HUES64 (cell line): ENCODE data around the gene ZNF805.
"Not testable (repeated sequence)": the region's sequence is repeated elsewhere in the genome, so short reads cannot be mapped to it uniquely, and the experiment has no call there.

Experiments used
- H3K27ac ChIP-seq: 2 replicates; pipeline ENCODE4 v1.7.0; 2013; ENCODE audit warnings: low read depth, low read length, inconsistent platforms
- H3K27me3 ChIP-seq: 2 replicates; pipeline ENCODE4 v1.6.1; 2013; ENCODE audit warnings: mild to moderate bottlenecking, low read length; ENCODE audit not compliant: insufficient read depth
- H3K36me3 ChIP-seq: 2 replicates; pipeline ENCODE4 v1.6.1; 2013; ENCODE audit warnings: mild to moderate bottlenecking, low read length; ENCODE audit not compliant: insufficient read depth
- H3K4me1 ChIP-seq: 2 replicates; pipeline ENCODE4 v1.6.1; 2013; ENCODE audit warnings: mild to moderate bottlenecking, low read length, moderate library complexity; ENCODE audit not compliant: insufficient read depth
- H3K4me3 ChIP-seq: 2 replicates; pipeline ENCODE4 v1.5.1; 2013; ENCODE audit warnings: mild to moderate bottlenecking, low read length, moderate library complexity
- H3K9ac ChIP-seq: 2 replicates; pipeline ENCODE4 v1.6.1; 2013; ENCODE audit warnings: mild to moderate bottlenecking, low read depth, low read length
- H3K9me3 ChIP-seq: 2 replicates; pipeline ENCODE4 v1.6.1; 2013; ENCODE audit warnings: low read depth, low read length; ENCODE audit not compliant: insufficient read depth
- WGBS: fragments of 150-250, 120-280 bp; methylation state at CpG from one replicate; pipeline ENCODE4 v1.1.7; 2013; ENCODE audit warnings: missing lambda C conversion rate; 5-methylcytosine and 5-hydroxymethylcytosine counted together

Gene ZNF805

GRCh38 chr19:57269515-57270250, 29.3 kb downstream of the ZNF805 start:
- H3K27me3 ChIP-seq: peaks cover 4% of the 10 kb centered on the region; the same call in 1 of the 2 replicates
- no peaks in the 10 kb centered on the region for H3K36me3 ChIP-seq
- 88% methylated on average over 4 of the region's 4 CpGs for WGBS
- H3K4me3 ChIP-seq: no peak overlapping the region
- no peak overlapping the region for H3K9ac ChIP-seq
- no peaks in the 10 kb centered on the region; the same call in 1 of the 2 replicates for H3K4me1 ChIP-seq
- no peak overlapping the region for H3K27ac ChIP-seq
- H3K9me3 ChIP-seq: no peaks in the 10 kb centered on the region

- Histone ChIP-seq H3K36me3 (no peaks in the 10 kb centered on the region), H3K4me3 (no peak overlapping the region), H3K4me1 (no peaks in the 10 kb centered on the region; the same call in 1 of the 2 replicates), H3K9ac (no peak overlapping the region), H3K9me3 (no peaks in the 10 kb centered on the region), H3K27me3 (peaks cover 5% of the 10 kb centered on the region; the same call in 1 of the 2 replicates), H3K27ac (no peak overlapping the region)
- WGBS: 95% methylated on average over 8 of the region's 8 CpGs
These were observed 30.8 kb downstream of the ZNF805 start for GRCh38 chr19:57271280-57271679.

DNA sequence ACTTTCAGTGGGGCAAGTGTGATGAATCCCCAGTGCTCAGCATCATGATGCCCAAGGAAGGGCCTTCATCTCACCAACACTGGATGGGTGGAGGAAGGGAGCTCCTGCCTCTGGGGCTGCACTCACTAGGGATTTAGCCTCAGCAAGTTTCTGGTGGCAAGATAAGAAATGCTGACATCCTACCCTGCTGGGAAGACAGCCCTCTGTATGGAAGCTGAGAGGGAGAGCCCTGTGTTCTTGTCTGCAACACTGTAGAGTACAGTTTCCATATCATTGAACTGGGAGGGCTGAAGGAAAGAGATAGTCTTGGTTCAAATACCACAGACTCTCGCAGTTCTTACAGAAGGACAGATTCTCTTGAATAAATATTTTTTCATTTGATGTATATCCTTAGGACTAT, 32.6 kb downstream of the ZNF805 start:
- H3K27me3 ChIP-seq: peaks cover 11% of the 10 kb centered on the region; the same call in 1 of the 2 replicates
- no peaks in the 10 kb centered on the region for H3K36me3 ChIP-seq
- H3K4me3 ChIP-seq: no peak overlapping the region
- no peak overlapping the region for H3K9ac ChIP-seq
- no CpG with 5 or more reads among the region's 1 CpG for WGBS
- H3K9me3 ChIP-seq: no peaks in the 10 kb centered on the region
- no peak overlapping the region for H3K27ac ChIP-seq
- H3K4me1 ChIP-seq: no peaks in the 10 kb centered on the region; the same call in 1 of the 2 replicates

GRCh38 chr19:57276430-57276829, 36.0 kb downstream of the ZNF805 start:
- no peak overlapping the region for H3K4me3 ChIP-seq
- peaks cover 11% of the 10 kb centered on the region; the same call in 1 of the 2 replicates for H3K27me3 ChIP-seq
- H3K27ac ChIP-seq: no peak overlapping the region
- 62% methylated on average over 1 of the region's 1 CpG for WGBS
- no peak overlapping the region for H3K9ac ChIP-seq
- H3K9me3 ChIP-seq: no peaks in the 10 kb centered on the region
- no peaks in the 10 kb centered on the region for H3K36me3 ChIP-seq
- peaks cover 5% of the 10 kb centered on the region; the same call in 1 of the 2 replicates for H3K4me1 ChIP-seq

GRCh38 chr19:57278481-57278880, 38.0 kb downstream of the ZNF805 start:
- not testable (repeated sequence) for H3K9ac ChIP-seq, H3K9me3 ChIP-seq, H3K36me3 ChIP-seq, H3K27ac ChIP-seq, H3K27me3 ChIP-seq, H3K4me3 ChIP-seq
- peaks cover 12% of the 10 kb centered on the region; the same call in 1 of the 2 replicates for H3K4me1 ChIP-seq
- 91% methylated on average over 2 of the region's 2 CpGs for WGBS

GRCh38 chr19:57279418-57280164, 39.2 kb downstream of the ZNF805 start:
- 13% methylated on average over 25 of the region's 25 CpGs for WGBS

GRCh38 chr19:57280165-57280961, 39.9 kb downstream of the ZNF805 start, which contains the start of gene ZNF460:
Gene ZNF460, plus strand, starts transcription at chr19:57280485. Its CDS starts 322 bp downstream, at chr19:57280807.
- peak within 1 kb of the TSS; percentile 88 for H3K4me3 ChIP-seq
- peak within 1 kb of the TSS; percentile 96 for H3K27ac ChIP-seq
- peak within 1 kb of the TSS; percentile 97 for H3K9ac ChIP-seq
- H3K4me1 ChIP-seq: peaks cover 12% of the 10 kb centered on the region; the same call in 1 of the 2 replicates
- peaks cover 26% of the 10 kb centered on the region for H3K36me3 ChIP-seq
- under 1% methylated on average over 71 of the region's 71 CpGs for WGBS
- no peaks in the 10 kb centered on the region for H3K9me3 ChIP-seq
- peaks cover 7% of the 10 kb centered on the region; the same call in 1 of the 2 replicates for H3K27me3 ChIP-seq

More at GRCh38 chr19:57279418-57280164, 39.2 kb downstream of the ZNF805 start:
- Histone ChIP-seq H3K36me3 (peaks cover 19% of the 10 kb centered on the region), H3K4me1 (peaks cover 12% of the 10 kb centered on the region; the same call in 1 of the 2 replicates), H3K27ac (peak overlapping the region; percentile 96), H3K9ac (peak overlapping the region; percentile 97), H3K27me3 (peaks cover 7% of the 10 kb centered on the region; the same call in 1 of the 2 replicates), H3K4me3 (peak overlapping the region; percentile 88), H3K9me3 (no peaks in the 10 kb centered on the region)

- Histone ChIP-seq H3K4me1 (peaks cover 12% of the 10 kb centered on the region; the same call in 1 of the 2 replicates), H3K27me3 (peaks cover 7% of the 10 kb centered on the region; the same call in 1 of the 2 replicates), H3K27ac (peak overlapping the region; percentile 89), H3K9ac (peak overlapping the region; percentile 97), H3K4me3 (peak overlapping the region; percentile 88), H3K9me3 (no peaks in the 10 kb centered on the region), H3K36me3 (peaks cover 33% of the 10 kb centered on the region)
- 19% methylated on average over 6 of the region's 6 CpGs for WGBS
These were observed 40.5 kb downstream of the ZNF805 start for GRCh38 chr19:57280962-57281400.

- H3K4me1 ChIP-seq: peaks cover 12% of the 10 kb centered on the region; the same call in 1 of the 2 replicates
- H3K36me3 ChIP-seq: peaks cover 43% of the 10 kb centered on the region
- no peaks in the 10 kb centered on the region for H3K9me3 ChIP-seq
- H3K4me3 ChIP-seq: peak overlapping the region; percentile 88
- H3K27me3 ChIP-seq: no peaks in the 10 kb centered on the region
- WGBS: 96% methylated on average over 5 of the region's 5 CpGs
- H3K27ac ChIP-seq: no peak overlapping the region
- 0 out of 2 replicates have a peak overlapping the region, but pooled peaks have one; percentile 13 for H3K9ac ChIP-seq
These were observed 41.7 kb downstream of the ZNF805 start for GRCh38 chr19:57282011-57282643.

DNA sequence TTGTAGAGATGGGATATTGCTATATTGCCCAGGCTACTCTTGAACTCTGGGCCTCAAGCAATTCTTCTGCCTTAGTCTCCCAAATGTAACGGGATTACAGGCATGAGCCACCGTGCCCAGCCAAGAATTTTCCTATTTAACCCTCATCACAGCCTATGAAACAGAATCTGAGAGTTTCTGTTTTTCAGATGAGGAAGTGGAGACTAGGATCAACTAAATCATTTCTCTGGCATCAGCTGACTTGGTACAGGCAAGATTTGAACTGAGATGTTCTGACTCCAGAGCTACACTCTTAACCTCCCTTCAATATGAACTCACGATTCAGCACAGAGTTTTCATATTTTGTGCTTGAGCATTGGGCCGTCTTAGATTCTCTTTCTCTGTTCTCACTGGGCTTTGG, 47.9 kb downstream of the ZNF805 start:
- 93% methylated on average over 4 of the region's 4 CpGs for WGBS
- Histone ChIP-seq H3K4me1 (no peaks in the 10 kb centered on the region), H3K27ac (no peak overlapping the region), H3K36me3 (peaks cover 95% of the 10 kb centered on the region), H3K4me3 (no peak overlapping the region), H3K27me3 (no peaks in the 10 kb centered on the region), H3K9ac (no peak overlapping the region), H3K9me3 (no peaks in the 10 kb centered on the region)
